SK-N-SH (cell line): ENCODE data around the gene SLC6A3. TPM values are rescaled to one million over a fixed set of nuclear protein-coding genes. Genes with fewer than 3 reads are reported as not detected.

Source experiments
- CTCF ChIA-PET: fragments of 300-600, 350-600 bp; formaldehyde crosslinking; extraction: SDS; loops from one replicate; lab custom pipeline; 2021; lab: Yijun Ruan, JAX
- POLR2A ChIA-PET: fragments of 350-600 bp; sonication (Branson Sonifier 250); formaldehyde crosslinking; extraction: SDS; loops from one replicate; lab custom pipeline; 2020; ENCODE audit warnings: antibody characterized with exemption, inconsistent platforms; lab: Yijun Ruan, JAX
- DNase-seq: peaks from one replicate; pipeline ENCODE4 v3.0.0; 2012
- H2AFZ ChIP-seq: fragments of 200-600 bp; sonication (generic); 2 replicates; pipeline ENCODE4 v1.8.1; 2016; ENCODE audit warnings: antibody characterized with exemption, mild to moderate bottlenecking, low read depth
- H3F3A ChIP-seq: fragments of 200-600 bp; sonication (generic); replicated peaks from 2 replicates; pipeline ENCODE3; 2016; ENCODE audit warnings: antibody characterized with exemption, mild to moderate bottlenecking; ENCODE audit not compliant: insufficient read depth
- H3K27ac ChIP-seq, 2 experiments: fragments of 200-500 bp in 1 of 2; fragments of 200-600 bp in 1 of 2; sonication (Bioruptor generic) in 1 of 2; sonication (generic), shearing (Covaris generic) in 1 of 2; 2 replicates each; pipeline versions ENCODE4 v1.5.1 to v1.6.1; 2014 to 2016; ENCODE audit warnings: low read depth in 2 of 2, inconsistent platforms in 1 of 2, low read length in 1 of 2, mild to moderate bottlenecking in 1 of 2, mixed read lengths in 1 of 2
- H3K27me3 ChIP-seq: fragments of 200-600 bp; sonication (generic), shearing (Covaris generic); 2 replicates; pipeline ENCODE4 v1.6.1; 2016; ENCODE audit warnings: mixed run types; ENCODE audit not compliant: insufficient read depth
- H3K36me3 ChIP-seq, 2 experiments: fragments of 200-500 bp in 1 of 2; fragments of 200-600 bp in 1 of 2; sonication (Bioruptor generic) in 1 of 2; sonication (generic) in 1 of 2; replicated peaks in 1 of 2; 2 replicates each; pipeline versions ENCODE3 to v1.5.1; 2014 to 2016; ENCODE audit warnings: low read length in 1 of 2, mild to moderate bottlenecking in 1 of 2; ENCODE audit not compliant: insufficient read depth in 2 of 2, control insufficient read depth in 1 of 2
- H3K4me1 ChIP-seq, 2 experiments: fragments of 200-500 bp in 1 of 2; fragments of 200-600 bp in 1 of 2; sonication (Bioruptor generic) in 1 of 2; sonication (generic), shearing (Covaris generic) in 1 of 2; 2 replicates each; pipeline versions ENCODE4 v1.5.1 to v1.6.1; 2014 to 2016; ENCODE audit warnings: low read depth in 1 of 2, low read length in 1 of 2, mixed run types in 1 of 2; ENCODE audit not compliant: insufficient read depth in 2 of 2, control insufficient read depth in 1 of 2
- H3K4me2 ChIP-seq: fragments of 200-600 bp; sonication (generic), shearing (Covaris generic); 2 replicates; pipeline ENCODE4 v1.6.1; 2017; ENCODE audit warnings: mixed run types
- H3K4me3 ChIP-seq, 2 experiments: fragments of 200-500 bp in 1 of 2; fragments of 200-600 bp in 1 of 2; sonication (Bioruptor generic) in 1 of 2; sonication (generic), shearing (Covaris generic) in 1 of 2; 2 replicates each; pipeline versions ENCODE4 v1.5.1 to v1.8.1; 2014 to 2016; ENCODE audit warnings: low read depth in 2 of 2, inconsistent platforms in 1 of 2, low read length in 1 of 2, mild to moderate bottlenecking in 1 of 2, mixed read lengths in 1 of 2, moderate library complexity in 1 of 2
- H3K79me2 ChIP-seq: fragments of 200-600 bp; sonication (generic); 2 replicates; pipeline ENCODE4 v1.8.1; 2017; ENCODE audit warnings: mild to moderate bottlenecking; ENCODE audit not compliant: insufficient read depth
- H3K9ac ChIP-seq: fragments of 200-600 bp; sonication (generic); 2 replicates; pipeline ENCODE4 v1.6.1; 2017; ENCODE audit warnings: mixed run types
- H3K9me2 ChIP-seq: fragments of 200-600 bp; sonication (generic); 2 replicates; pipeline ENCODE4 v1.6.1; 2017; ENCODE audit warnings: mixed run types
- H3K9me3 ChIP-seq: fragments of 200-600 bp; sonication (generic); 2 replicates; pipeline ENCODE4 v1.6.1; 2017; ENCODE audit warnings: mixed run types, mild to moderate bottlenecking, moderate library complexity
- H4K20me1 ChIP-seq: fragments of 200-600 bp; sonication (generic); 2 replicates; pipeline ENCODE4 v1.6.1; 2017; ENCODE audit warnings: mild to moderate bottlenecking, mixed run types; ENCODE audit not compliant: insufficient read depth
- CTCF ChIP-seq: fragments of 200-600 bp; sonication (generic); IDR thresholded peaks from 2 replicates; pipeline ENCODE4 v1.6.1; 2017; ENCODE audit warnings: antibody characterized with exemption, mild to moderate bottlenecking, moderate library complexity
- ELF1 ChIP-seq: IDR thresholded peaks from 2 replicates; pipeline ENCODE4 v1.4.0; 2012
- FOSL2 ChIP-seq: IDR thresholded peaks from 2 replicates; pipeline ENCODE4 v1.4.0; 2012; ENCODE audit warnings: low read depth, mild to moderate bottlenecking, moderate library complexity, borderline replicate concordance
- MXI1 ChIP-seq: IDR thresholded peaks from 2 replicates; pipeline ENCODE4 v1.6.1; 2012; ENCODE audit warnings: mild to moderate bottlenecking, low read depth, low read length, improper control_type of control experiment
- REST ChIP-seq: IDR thresholded peaks from 2 replicates; pipeline ENCODE4 v1.6.1; 2012; ENCODE audit warnings: mild to moderate bottlenecking, low read depth, low read length, moderate library complexity
- SIN3A ChIP-seq: IDR thresholded peaks from 2 replicates; pipeline ENCODE4 v1.6.1; 2012; ENCODE audit warnings: low read depth, mild to moderate bottlenecking, low read length, moderate library complexity, borderline replicate concordance
- SMC3 ChIP-seq: IDR thresholded peaks from 2 replicates; pipeline ENCODE4 v1.6.1; 2012; ENCODE audit warnings: low read depth, low read length, improper control_type of control experiment
- ZBTB33 ChIP-seq: IDR thresholded peaks from 2 replicates; pipeline ENCODE4 v1.4.0; 2012; ENCODE audit warnings: low read depth, borderline replicate concordance
- WGBS: methylation state at CpG from one replicate; pipeline ENCODE4 v1.1.6; 2017; ENCODE audit warnings: low lambda C conversion rate; 5-methylcytosine and 5-hydroxymethylcytosine counted together
- polyA plus RNA-seq, 3 experiments: library from polyadenylated mRNA; depleted of rRNA; stranded (reverse); fragments of >200 nt; gene quantifications; 2 replicates each; pipeline ENCODE4 v1.2.3, GENCODE V29; 2012

The SLC6A3 gene
- polyA plus RNA-seq, 1 of the 3 experiments (the other 2 are of a cell fraction) = not detected

GRCh38 chr5:1406681-1407640 lies 38.3 kb downstream of the SLC6A3 start:
- DNase-seq = no peak
- 40% methylated on average over 29 of the region's 35 CpGs for WGBS

More at GRCh38 chr5:1406681-1407640, 38.3 kb downstream of the SLC6A3 start:
- ChIA-PET POLR2A (no interaction called here), CTCF (interaction anchor here (2.9 kb wide), 1 partner anchor 27 kb away, joined by 11 read pairs; no protein-coding TSS in a partner anchor)
- Histone ChIP-seq H3K79me2 (no peaks in the 10 kb centered on the region), H2AFZ (no peak overlapping the region), H3F3A (no peaks in the 10 kb centered on the region), H3K4me1 (peaks cover 0 to 2% of the 10 kb centered on the region in 2 experiments; a peak in 1 of 4 replicates), H4K20me1 (no peaks in the 10 kb centered on the region), H3K36me3 (no peaks in the 10 kb centered on the region), H3K4me2 (no peak overlapping the region), H3K27ac (no peak overlapping the region), H3K27me3 (no peaks in the 10 kb centered on the region), H3K9ac (no peak overlapping the region), H3K9me3 (no peaks in the 10 kb centered on the region), H3K4me3 (no peak overlapping the region), H3K9me2 (no peaks in the 10 kb centered on the region)
- TF ChIP-seq ELF1 (no peak), ZBTB33 (no peak), FOSL2 (no peak), SIN3A (no peak), MXI1 (no peak), CTCF (no peak), REST (no peak), SMC3 (no peak)
